ENCODE results near the gene VSIR.

Gene VSIR

GRCh38 chr10:71746344-71747037 is 26.8 kb downstream of the VSIR start:
- no peak for DNase-seq

GRCh38 chr10:71745664-71746250 is 27.6 kb downstream of the VSIR start:
- no peak for DNase-seq

GRCh38 chr10:71744897-71745663 is 28.2 kb downstream of the VSIR start:
- DNase-seq = no peak

GRCh38 chr10:71743866-71744265 is 29.5 kb downstream of the VSIR start:
- no peak for DNase-seq

GRCh38 chr10:71743089-71743838 is 30.1 kb downstream of the VSIR start:
- DNase-seq = no peak

- no peak for DNase-seq
These were observed 30.8 kb downstream of the VSIR start for GRCh38 chr10:71742301-71743088.

GRCh38 chr10:71741671-71742070 is 31.6 kb downstream of the VSIR start:
- DNase-seq = no peak

GRCh38 chr10:71741029-71741428 is 32.3 kb downstream of the VSIR start:
- DNase-seq = no peak

GRCh38 chr10:71740069-71740653 is 33.2 kb downstream of the VSIR start:
- DNase-seq = peak; percentile 25

GRCh38 chr10:71739358-71739900 is 33.9 kb downstream of the VSIR start:
- DNase-seq = no peak

- peak; percentile 57 for DNase-seq
These were observed 35.5 kb downstream of the VSIR start for GRCh38 chr10:71737834-71738197.

- no peak for DNase-seq
These were observed 36.1 kb downstream of the VSIR start for GRCh38 chr10:71737001-71737833.

- DNase-seq = no peak
These were observed 36.8 kb downstream of the VSIR start for GRCh38 chr10:71736570-71736952.

GRCh38 chr10:71735709-71736569 is 37.4 kb downstream of the VSIR start:
- DNase-seq = no peak

- no peak for DNase-seq
These were observed 38.5 kb downstream of the VSIR start for GRCh38 chr10:71734797-71735196.

- no peak for DNase-seq
These were observed 41.5 kb downstream of the VSIR start for GRCh38 chr10:71731791-71732190.

GRCh38 chr10:71729161-71729636 is 44.1 kb downstream of the VSIR start:
- DNase-seq = no peak

GRCh38 chr10:71727738-71728737 is 45.3 kb downstream of the VSIR start:
- DNase-seq = no peak

All from fibroblast of skin of abdomen (primary cell).